BJ (cell line): Measurements from ENCODE around the gene AQP5. TPM values are rescaled to one million over a fixed set of nuclear protein-coding genes. Genes with fewer than 3 reads are reported as not detected.
A peak's percentile ranks its signal among the peaks of the same experiment; 100 is the strongest.

ENCODE experiments used
- CTCF ChIA-PET: fragments of 350-600 bp; formaldehyde crosslinking; extraction: SDS; loops from one replicate; lab custom pipeline; 2021; ENCODE audit warnings: antibody characterized with exemption, inconsistent platforms; lab: Yijun Ruan, JAX
- POLR2A ChIA-PET: fragments of 300-600 bp; sonication (Branson Sonifier 250); formaldehyde crosslinking; extraction: SDS; loops from one replicate; lab custom pipeline; 2021; ENCODE audit warnings: antibody characterized with exemption; lab: Charles Lee
- DNase-seq: peaks from one replicate; pipeline ENCODE4 v3.0.0-alpha.2; 2011; ENCODE audit warnings: low read depth
- H3K27me3 ChIP-seq: 2 replicates; pipeline ENCODE4 v1.6.0; 2011; ENCODE audit warnings: low read length; ENCODE audit not compliant: control insufficient read depth, insufficient read depth
- H3K36me3 ChIP-seq: 2 replicates; pipeline ENCODE4 v1.5.1; 2011; ENCODE audit warnings: low read length; ENCODE audit not compliant: control insufficient read depth, insufficient read depth
- H3K4me3 ChIP-seq: 2 replicates; pipeline ENCODE4 v1.5.1; 2011; ENCODE audit warnings: low read depth, mild to moderate bottlenecking, control low read depth, low read length
- polyA plus RNA-seq: library from polyadenylated mRNA; depleted of rRNA; stranded (reverse); fragments of >200 nt; gene quantifications from 2 replicates; pipeline ENCODE4 v1.2.3, GENCODE V29; 2011
- TF ChIP-seq, protein P1 (sequence below): IDR thresholded peaks from 2 replicates; pipeline ENCODE4 v1.5.1; 2011; ENCODE audit warnings: low read depth, mild to moderate bottlenecking, control low read depth, inconsistent platforms, low read length, moderate library complexity; ENCODE audit not compliant: insufficient read depth

Gene AQP5
- polyA plus RNA-seq, 1 experiment: not detected

DNA sequence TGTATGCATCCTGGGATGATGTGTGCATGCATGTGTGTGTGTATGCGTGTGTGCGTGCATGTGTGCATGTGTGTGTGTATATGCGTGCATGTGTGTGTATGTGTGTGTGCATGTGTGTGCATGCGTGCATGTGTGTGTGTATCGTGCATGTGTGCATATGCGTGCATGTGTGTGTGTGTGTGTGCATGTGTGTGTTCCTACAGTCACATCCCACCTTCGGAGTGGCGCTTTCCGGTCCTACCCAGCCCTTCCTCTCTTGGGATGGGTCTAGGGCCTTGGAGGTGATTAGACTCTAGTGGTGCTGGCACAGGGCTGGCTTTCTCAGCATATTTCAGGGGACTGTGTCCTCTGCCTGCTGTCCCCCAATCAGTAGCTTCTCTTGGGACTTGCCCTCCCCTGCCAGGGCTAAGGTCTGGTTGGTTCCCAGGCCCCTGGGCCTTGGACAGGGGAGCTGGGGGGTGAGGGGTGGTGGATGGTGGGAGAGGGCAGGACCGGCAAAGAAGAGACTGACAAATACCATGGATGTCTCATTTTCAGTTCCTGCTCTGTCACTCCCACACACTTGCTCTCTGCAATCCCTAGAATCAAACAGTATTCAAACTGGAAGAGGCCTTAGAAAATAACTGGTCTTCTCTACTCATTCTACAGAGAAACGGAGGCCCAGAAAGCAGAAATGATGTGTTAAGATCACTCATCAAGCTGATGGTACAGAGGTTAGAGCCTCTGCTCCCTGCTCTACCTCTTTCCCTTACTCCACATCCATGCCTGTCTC is 36.1 kb upstream of the AQP5 start:
- ChIA-PET POLR2A (interaction anchor here (0.6 kb wide), 2 partner anchors 24 to 210 kb away, joined by 3 to 4 read pairs; no protein-coding TSS in a partner anchor), CTCF (interaction anchor here (1.2 kb wide), 1 partner anchor 34 kb away, joined by 4 read pairs; no protein-coding TSS in a partner anchor)
- Histone ChIP-seq H3K4me3 (no peak overlapping the region), H3K27me3 (peaks cover 2% of the 10 kb centered on the region; the same call in 1 of the 2 replicates), H3K36me3 (no peaks in the 10 kb centered on the region)
- TF ChIP-seq, protein P1, sequence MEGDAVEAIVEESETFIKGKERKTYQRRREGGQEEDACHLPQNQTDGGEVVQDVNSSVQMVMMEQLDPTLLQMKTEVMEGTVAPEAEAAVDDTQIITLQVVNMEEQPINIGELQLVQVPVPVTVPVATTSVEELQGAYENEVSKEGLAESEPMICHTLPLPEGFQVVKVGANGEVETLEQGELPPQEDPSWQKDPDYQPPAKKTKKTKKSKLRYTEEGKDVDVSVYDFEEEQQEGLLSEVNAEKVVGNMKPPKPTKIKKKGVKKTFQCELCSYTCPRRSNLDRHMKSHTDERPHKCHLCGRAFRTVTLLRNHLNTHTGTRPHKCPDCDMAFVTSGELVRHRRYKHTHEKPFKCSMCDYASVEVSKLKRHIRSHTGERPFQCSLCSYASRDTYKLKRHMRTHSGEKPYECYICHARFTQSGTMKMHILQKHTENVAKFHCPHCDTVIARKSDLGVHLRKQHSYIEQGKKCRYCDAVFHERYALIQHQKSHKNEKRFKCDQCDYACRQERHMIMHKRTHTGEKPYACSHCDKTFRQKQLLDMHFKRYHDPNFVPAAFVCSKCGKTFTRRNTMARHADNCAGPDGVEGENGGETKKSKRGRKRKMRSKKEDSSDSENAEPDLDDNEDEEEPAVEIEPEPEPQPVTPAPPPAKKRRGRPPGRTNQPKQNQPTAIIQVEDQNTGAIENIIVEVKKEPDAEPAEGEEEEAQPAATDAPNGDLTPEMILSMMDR: no peak
- no peak for DNase-seq

DNA sequence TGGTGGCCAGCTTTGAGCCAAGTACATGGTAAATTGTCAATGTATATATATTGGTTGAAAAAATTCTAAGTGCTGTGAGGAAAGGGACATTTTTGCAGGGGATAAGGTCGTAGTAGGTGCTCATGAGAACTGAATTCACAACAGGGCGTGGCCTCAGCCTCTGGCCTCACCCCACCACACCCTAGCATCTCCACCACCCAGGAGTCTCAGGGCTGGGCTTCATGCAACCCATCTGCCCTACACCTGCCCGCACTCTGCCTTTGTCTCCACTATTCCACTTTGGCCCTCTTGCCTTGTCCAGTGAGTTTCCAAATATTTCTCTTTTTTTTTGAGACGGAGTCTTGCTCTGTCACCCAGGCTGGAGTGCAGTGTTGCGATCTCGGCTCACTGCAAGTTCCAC is 33.2 kb upstream of the AQP5 start:
- TF ChIP-seq, protein P1: no peak
- Histone ChIP-seq H3K4me3 (no peak overlapping the region), H3K36me3 (no peaks in the 10 kb centered on the region), H3K27me3 (peaks cover 2% of the 10 kb centered on the region; the same call in 1 of the 2 replicates)
- POLR2A ChIA-PET: no interaction called here
- no peak for DNase-seq
- CTCF ChIA-PET: interaction anchor here (1.0 to 4.4 kb wide), 2 partner anchors 9 to 18 kb away, joined by 3 to 25 read pairs; no protein-coding TSS in a partner anchor

- Histone ChIP-seq H3K4me3 (no peak overlapping the region), H3K27me3 (peaks cover 2% of the 10 kb centered on the region; the same call in 1 of the 2 replicates), H3K36me3 (no peaks in the 10 kb centered on the region)
- CTCF ChIA-PET: interaction anchor here (1.0 to 4.4 kb wide), 6 partner anchors 10 to 141 kb away, joined by 3 to 25 read pairs (median 3); no protein-coding TSS in a partner anchor
- no peak for DNase-seq
- POLR2A ChIA-PET: no interaction called here
- TF ChIP-seq, protein P1: no peak
Measured at GRCh38 chr12:49929581-49929980, 32.1 kb upstream of the AQP5 start.

DNA sequence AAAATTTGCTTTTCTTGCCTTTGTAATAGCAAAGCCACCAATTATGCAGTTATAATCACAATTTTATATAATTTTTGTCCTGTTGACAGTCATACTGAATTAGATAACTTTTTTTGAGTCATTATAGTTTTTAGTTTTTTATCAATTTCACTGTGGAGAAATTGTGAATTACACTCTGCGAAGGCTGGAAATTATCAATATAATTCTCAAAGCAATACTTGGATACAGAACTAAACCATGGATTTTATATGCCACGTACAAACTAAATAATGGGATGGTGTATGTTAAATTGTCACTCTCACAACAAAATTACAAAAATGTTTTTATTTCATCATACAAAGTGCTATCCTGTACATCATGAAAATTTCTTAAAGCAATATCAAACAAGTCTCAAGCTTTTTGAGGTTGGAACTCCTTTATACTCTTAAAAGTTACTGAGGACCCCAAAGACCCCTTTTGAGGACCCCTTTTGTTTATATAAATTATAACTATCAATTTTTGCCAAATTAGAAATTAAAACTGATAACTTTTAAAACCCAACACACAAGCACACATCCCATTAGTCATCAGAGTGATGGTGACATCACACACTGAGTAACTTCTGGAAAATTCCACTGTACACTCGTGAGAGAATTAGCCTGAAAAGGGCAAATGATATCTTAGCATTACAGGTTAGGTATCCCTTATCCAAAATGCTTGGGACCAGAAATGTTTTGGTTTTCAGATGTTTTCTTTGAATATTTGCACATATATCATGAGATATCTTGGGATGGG is 31.0 kb upstream of the AQP5 start:
- no peak overlapping the region for H3K4me3 ChIP-seq
- CTCF ChIA-PET: interaction anchor here (0.9 to 7.6 kb wide), 8 partner anchors 12 to 140 kb away, joined by 3 to 51 read pairs (median 4); no protein-coding TSS in a partner anchor
- no peaks in the 10 kb centered on the region for H3K36me3 ChIP-seq
- POLR2A ChIA-PET: no interaction called here
- DNase-seq: peak; percentile 20
- H3K27me3 ChIP-seq: peaks cover 2% of the 10 kb centered on the region; the same call in 1 of the 2 replicates
- TF ChIP-seq, protein P1: no peak
